Suprapubic skin (tissue), 4 donors: ENCODE data around the gene SLAMF1. TPM values are rescaled to one million over a fixed set of nuclear protein-coding genes. Genes with fewer than 3 reads are reported as not detected.

Source experiments
- DNase-seq, 2 donors: peaks; one replicate each; pipeline ENCODE4 v3.0.0-alpha.2; 2019; ENCODE audit warnings: low spot score in 2 of 2
- H3K27ac ChIP-seq: fragments of 200-600 bp; sonication (generic); one replicate; pipeline ENCODE4 v1.5.1; 2019
- H3K27me3 ChIP-seq: fragments of 200-600 bp; sonication (generic); one replicate; pipeline ENCODE4 v1.5.1; 2019
- H3K36me3 ChIP-seq: fragments of 200-600 bp; sonication (generic); one replicate; pipeline ENCODE4 v1.5.1; 2019
- H3K4me1 ChIP-seq: fragments of 200-600 bp; sonication (generic); one replicate; pipeline ENCODE4 v1.5.1; 2019
- H3K4me3 ChIP-seq: fragments of 200-600 bp; sonication (generic); one replicate; pipeline ENCODE4 v1.5.1; 2019; ENCODE audit warnings: mild to moderate bottlenecking
- H3K9me3 ChIP-seq: fragments of 200-600 bp; sonication (generic); one replicate; pipeline ENCODE4 v1.5.1; 2019
- EP300 ChIP-seq: sonication (generic); formaldehyde crosslinking; IDR thresholded peaks from one replicate; pipeline ENCODE4 v1.6.1; 2017; ENCODE audit warnings: antibody characterized with exemption
- POLR2A ChIP-seq, 2 donors: fragments of 450-650 bp; IDR thresholded peaks; one replicate each; pipeline ENCODE4 v1.6.1; 2017; ENCODE audit warnings: antibody characterized with exemption in 2 of 2, mild to moderate bottlenecking in 2 of 2, moderate library complexity in 2 of 2
- POLR2AphosphoS5 ChIP-seq, 3 donors: sonication (generic); formaldehyde crosslinking; IDR thresholded peaks; one replicate each; pipeline ENCODE4 v1.6.1; 2017; ENCODE audit warnings: antibody characterized with exemption in 3 of 3
- WGBS: methylation state at CpG from one replicate; pipeline ENCODE4 v1.1.5; 2018; 5-methylcytosine and 5-hydroxymethylcytosine counted together
- total RNA-seq, 4 donors: library from RNA; depleted of rRNA; stranded (reverse); fragments of >200 nt; gene quantifications; one replicate each; pipeline ENCODE4 v1.1.0, GENCODE V29; 2016
- TF ChIP-seq, protein P1 (sequence below), 2 donors: fragments of 200-600 bp in 1 of 2; fragments of 450-650 bp in 1 of 2; sonication (generic) in 1 of 2; IDR thresholded peaks; one replicate each; pipeline ENCODE4 v1.5.1; 2016 to 2019; ENCODE audit warnings: antibody characterized with exemption in 2 of 2, mild to moderate bottlenecking in 1 of 2, moderate library complexity in 1 of 2

The SLAMF1 gene
- total RNA-seq, 4 donors from 2014 or later = not detected

DNA sequence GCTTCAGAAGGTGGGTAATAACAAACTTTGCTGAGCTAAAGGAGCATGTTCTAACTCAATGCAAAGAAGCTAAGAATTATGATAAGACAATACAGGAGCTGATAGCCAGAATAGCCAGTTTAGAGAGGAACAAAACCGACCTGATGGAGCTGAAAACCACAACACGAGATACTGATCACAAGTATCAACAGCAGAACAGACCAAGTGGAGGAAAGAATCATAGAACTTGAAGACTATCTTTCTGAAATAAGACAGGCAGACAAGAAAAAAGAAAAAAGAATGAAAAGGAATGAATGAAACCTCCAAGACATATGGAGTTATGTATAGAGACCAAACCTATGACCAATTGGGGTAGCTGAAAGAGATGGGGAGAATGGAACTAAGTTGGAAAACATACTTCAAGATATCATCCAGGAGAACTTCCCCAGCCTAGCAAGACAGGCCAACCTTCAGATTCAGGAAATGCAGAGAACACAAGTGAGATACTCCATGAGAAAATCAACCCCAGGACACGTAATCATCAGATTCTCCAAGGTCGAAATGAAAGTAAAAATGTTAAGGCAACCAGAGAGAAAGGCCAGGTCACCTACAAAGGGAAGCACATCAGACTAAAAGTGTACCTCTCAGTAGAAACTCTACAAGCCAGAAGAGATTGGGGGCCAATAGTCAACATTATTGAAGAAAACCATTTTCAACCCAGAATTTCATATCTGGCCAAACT lies 88.0 kb downstream of the SLAMF1 start:
- H3K36me3 ChIP-seq = no peaks in the 10 kb centered on the region
- TF ChIP-seq POLR2AphosphoS5 (IDR thresholded peaks at IDR 0.05) (no peak), EP300 (no peak), POLR2A (IDR thresholded peaks at IDR 0.05) (no peak)
- TF ChIP-seq, protein P1, sequence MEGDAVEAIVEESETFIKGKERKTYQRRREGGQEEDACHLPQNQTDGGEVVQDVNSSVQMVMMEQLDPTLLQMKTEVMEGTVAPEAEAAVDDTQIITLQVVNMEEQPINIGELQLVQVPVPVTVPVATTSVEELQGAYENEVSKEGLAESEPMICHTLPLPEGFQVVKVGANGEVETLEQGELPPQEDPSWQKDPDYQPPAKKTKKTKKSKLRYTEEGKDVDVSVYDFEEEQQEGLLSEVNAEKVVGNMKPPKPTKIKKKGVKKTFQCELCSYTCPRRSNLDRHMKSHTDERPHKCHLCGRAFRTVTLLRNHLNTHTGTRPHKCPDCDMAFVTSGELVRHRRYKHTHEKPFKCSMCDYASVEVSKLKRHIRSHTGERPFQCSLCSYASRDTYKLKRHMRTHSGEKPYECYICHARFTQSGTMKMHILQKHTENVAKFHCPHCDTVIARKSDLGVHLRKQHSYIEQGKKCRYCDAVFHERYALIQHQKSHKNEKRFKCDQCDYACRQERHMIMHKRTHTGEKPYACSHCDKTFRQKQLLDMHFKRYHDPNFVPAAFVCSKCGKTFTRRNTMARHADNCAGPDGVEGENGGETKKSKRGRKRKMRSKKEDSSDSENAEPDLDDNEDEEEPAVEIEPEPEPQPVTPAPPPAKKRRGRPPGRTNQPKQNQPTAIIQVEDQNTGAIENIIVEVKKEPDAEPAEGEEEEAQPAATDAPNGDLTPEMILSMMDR (IDR thresholded peaks at IDR 0.05) = no peak
- H3K4me1 ChIP-seq = no peaks in the 10 kb centered on the region
- no peaks in the 10 kb centered on the region for H3K9me3 ChIP-seq
- no peak for DNase-seq
- no peaks in the 10 kb centered on the region for H3K27me3 ChIP-seq
- H3K27ac ChIP-seq = no peak overlapping the region
- 80% methylated on average over 4 of the region's 4 CpGs for WGBS
- H3K4me3 ChIP-seq = no peak overlapping the region

Other genes with a start within 250 kb of the SLAMF1 start
- 10 to 100 TPM; 18.7 to 39.7 (median 28.1) TPM for gene VANGL2, start 246.5 kb downstream of the SLAMF1 start, total RNA-seq
- gene SLAMF6, start 123.8 kb downstream of the SLAMF1 start, total RNA-seq = 1 to 10 TPM in 1 of 4 donors, under 1 TPM in 1, not detected in 2; 0.80 to 1.0 TPM
- gene CD84, start 67.5 kb downstream of the SLAMF1 start, total RNA-seq = 1 to 10 TPM; 1.2 to 9.0 (median 2.3) TPM
- gene CD48, start 64.8 kb upstream of the SLAMF1 start, total RNA-seq = 1 to 10 TPM in 2 of 4 donors, under 1 TPM in 1, not detected in 1; 0.60 to 1.6 (median 1.0) TPM
- 1 to 10 TPM; 1.1 to 3.4 (median 1.9) TPM for gene SLAMF7, start 92.2 kb upstream of the SLAMF1 start, total RNA-seq
- 1 to 10 TPM in 2 of 4 donors, under 1 TPM in 1, not detected in 1; 0.34 to 3.5 (median 1.2) TPM for gene LY9, start 149.1 kb upstream of the SLAMF1 start, total RNA-seq
- gene CD244, start 215.8 kb upstream of the SLAMF1 start, total RNA-seq = under 1 TPM in 2 of 4 donors, not detected in 2; 0.49 to 0.68 TPM
- gene ITLN1, start 238.1 kb upstream of the SLAMF1 start, total RNA-seq = not detected